IMR-90 (cell line): ENCODE measurements around the gene CYP46A1. TPM values are rescaled to one million over a fixed set of nuclear protein-coding genes. Genes with fewer than 3 reads are reported as not detected.

Experiments
- ATAC-seq: fragments of 200-7000 bp; cut with Tn5 transposase; 2 replicates; pipeline ENCODE4 v1.9.1; 2020; ENCODE audit warnings: low read depth, mild to moderate bottlenecking, moderate library complexity
- BruUV-seq: library from RNA; stranded (reverse); fragments of 400-500 nt; replicated peaks from 2 replicates; lab custom pipeline; 2021; lab: Mats Ljungman, UMichigan
- CTCF ChIA-PET: fragments of 300-600 bp; formaldehyde crosslinking; extraction: SDS; loops from one replicate; lab custom pipeline; 2021; ENCODE audit warnings: antibody characterized with exemption; lab: Yijun Ruan, JAX
- POLR2A ChIA-PET: fragments of 300-600 bp; sonication (Branson Sonifier 250); formaldehyde crosslinking; loops from one replicate; lab custom pipeline; 2022; ENCODE audit warnings: antibody characterized with exemption; ENCODE audit not compliant: unreplicated experiment; lab: Charles Lee
- DNase-seq: peaks from one replicate; pipeline ENCODE4 v3.0.0; 2013
- H2AFZ ChIP-seq: replicated peaks from 2 replicates; pipeline ENCODE3; 2013; ENCODE audit warnings: low read length, mild to moderate bottlenecking; ENCODE audit not compliant: poor library complexity
- H2AK5ac ChIP-seq: 2 replicates; pipeline ENCODE4 v1.6.1; 2013; ENCODE audit warnings: low read depth, low read length, inconsistent platforms
- H2AK9ac ChIP-seq: replicated peaks from 2 replicates; pipeline ENCODE3; 2013; ENCODE audit warnings: mild to moderate bottlenecking, low read depth, low read length, moderate library complexity; ENCODE audit not compliant: poor library complexity
- H2BK120ac ChIP-seq: 2 replicates; pipeline ENCODE4 v1.6.1; 2013; ENCODE audit warnings: low read depth, low read length, inconsistent platforms
- H2BK15ac ChIP-seq: 3 replicates; pipeline ENCODE4 v1.6.1; 2013; ENCODE audit warnings: low read depth, low read length, inconsistent platforms
- H2BK20ac ChIP-seq: 2 replicates; pipeline ENCODE4 v1.6.1; 2013; ENCODE audit warnings: low read depth, mild to moderate bottlenecking, inconsistent platforms, low read length, moderate library complexity
- H2BK5ac ChIP-seq: 2 replicates; pipeline ENCODE4 v1.6.1; 2013; ENCODE audit warnings: mild to moderate bottlenecking, low read depth, low read length, inconsistent platforms; ENCODE audit not compliant: poor library complexity, severe bottlenecking
- H3K14ac ChIP-seq: replicated peaks from 2 replicates; pipeline ENCODE4 v1.6.1; 2013; ENCODE audit warnings: low read depth, low read length, inconsistent platforms
- H3K18ac ChIP-seq: 2 replicates; pipeline ENCODE4 v1.6.1; 2013; ENCODE audit warnings: low read depth, low read length, control low read depth
- H3K23ac ChIP-seq: 2 replicates; pipeline ENCODE4 v1.6.1; 2013; ENCODE audit warnings: low read depth, low read length, inconsistent platforms
- H3K27ac ChIP-seq: 2 replicates; pipeline ENCODE4 v1.5.1; 2013; ENCODE audit warnings: mild to moderate bottlenecking, control low read depth, low read length; ENCODE audit not compliant: insufficient read depth
- H3K27me3 ChIP-seq: 2 replicates; pipeline ENCODE4 v1.6.1; 2013; ENCODE audit warnings: low read length; ENCODE audit not compliant: control insufficient read depth, insufficient read depth
- H3K36me3 ChIP-seq: 2 replicates; pipeline ENCODE4 v1.6.1; 2013; ENCODE audit warnings: low read length, mixed read lengths; ENCODE audit not compliant: control insufficient read depth, insufficient read depth
- H3K4ac ChIP-seq: 2 replicates; pipeline ENCODE4 v1.6.1; 2013; ENCODE audit warnings: low read depth, low read length, inconsistent platforms
- H3K4me1 ChIP-seq: 2 replicates; pipeline ENCODE4 v1.6.1; 2013; ENCODE audit warnings: low read length, mixed read lengths; ENCODE audit not compliant: control insufficient read depth, insufficient read depth
- H3K4me2 ChIP-seq: 2 replicates; pipeline ENCODE4 v1.6.1; 2013; ENCODE audit warnings: low read depth, mild to moderate bottlenecking, control low read depth, low read length, moderate library complexity
- H3K4me3 ChIP-seq: 2 replicates; pipeline ENCODE4 v1.5.1; 2013; ENCODE audit warnings: low read depth, mild to moderate bottlenecking, control low read depth, low read length, moderate library complexity; ENCODE audit not compliant: insufficient read depth
- H3K56ac ChIP-seq: 2 replicates; pipeline ENCODE4 v1.6.1; 2013; ENCODE audit warnings: low read length, inconsistent platforms; ENCODE audit not compliant: insufficient read depth; ENCODE audit errors: extremely low read depth
- H3K79me1 ChIP-seq, 2 experiments: 2 replicates each; pipeline ENCODE4 v1.6.1; 2013; ENCODE audit warnings: low read length in 2 of 2, inconsistent platforms in 1 of 2, low read depth in 1 of 2
- H3K9ac ChIP-seq: 2 replicates; pipeline ENCODE4 v1.6.1; 2013; ENCODE audit warnings: low read depth, low read length, control low read depth
- H3K9me1 ChIP-seq: 2 replicates; pipeline ENCODE4 v1.6.1; 2013; ENCODE audit warnings: low read length, inconsistent platforms; ENCODE audit not compliant: insufficient read depth
- H3K9me3 ChIP-seq: 2 replicates; pipeline ENCODE4 v1.6.1; 2013; ENCODE audit warnings: low read length; ENCODE audit not compliant: control insufficient read depth, insufficient read depth
- H4K20me1 ChIP-seq: 2 replicates; pipeline ENCODE4 v1.6.1; 2013; ENCODE audit warnings: low read length, inconsistent platforms; ENCODE audit not compliant: insufficient read depth
- H4K5ac ChIP-seq: 2 replicates; pipeline ENCODE4 v1.6.1; 2013; ENCODE audit warnings: mild to moderate bottlenecking, low read depth, low read length, control low read depth
- H4K8ac ChIP-seq, 2 experiments: 2 replicates each; pipeline ENCODE4 v1.6.1; 2013; ENCODE audit warnings: low read depth in 2 of 2, low read length in 2 of 2, control low read depth in 1 of 2, inconsistent platforms in 1 of 2
- H4K91ac ChIP-seq: 2 replicates; pipeline ENCODE4 v1.6.1; 2013; ENCODE audit warnings: low read depth, low read length, inconsistent platforms; ENCODE audit not compliant: insufficient read depth
- CEBPB ChIP-seq: IDR thresholded peaks from 2 replicates; pipeline ENCODE4 v1.6.1; 2012; ENCODE audit warnings: low read depth, low read length, improper control_type of control experiment
- CTCF ChIP-seq: conservative IDR thresholded peaks from 2 replicates; pipeline ENCODE4 v1.5.1; 2012; ENCODE audit warnings: mild to moderate bottlenecking, low read depth, low read length, improper control_type of control experiment
- FOS ChIP-seq: fragments of 150-350 bp; IDR thresholded peaks from 2 replicates; pipeline ENCODE4 v1.6.1; 2016; ENCODE audit warnings: low read depth, low read length
- MAFK ChIP-seq: IDR thresholded peaks from 2 replicates; pipeline ENCODE4 v1.6.1; 2012; ENCODE audit warnings: low read depth, low read length, improper control_type of control experiment
- MXI1 ChIP-seq: IDR thresholded peaks from 2 replicates; pipeline ENCODE4 v1.6.1; 2012; ENCODE audit warnings: low read depth, mild to moderate bottlenecking, low read length, moderate library complexity, borderline replicate concordance
- NFE2L2 ChIP-seq: fragments of 150-350 bp; IDR thresholded peaks from 2 replicates; pipeline ENCODE4 v1.6.1; 2016; ENCODE audit warnings: low read depth, mild to moderate bottlenecking, low read length
- RCOR1 ChIP-seq: IDR thresholded peaks from 2 replicates; pipeline ENCODE4 v1.6.1; 2012; ENCODE audit warnings: mild to moderate bottlenecking, low read length, improper control_type of control experiment; ENCODE audit not compliant: insufficient replicate concordance
- RFX5 ChIP-seq: IDR thresholded peaks from 2 replicates; pipeline ENCODE4 v1.8.0; 2012; ENCODE audit warnings: low read depth, mild to moderate bottlenecking, low read length, moderate library complexity
- USF2 ChIP-seq: fragments of 150-350 bp; IDR thresholded peaks from 2 replicates; pipeline ENCODE4 v1.6.1; 2017; ENCODE audit warnings: mild to moderate bottlenecking, antibody characterized with exemption, low read length, low read depth
- WGBS, 2 experiments: methylation state at CpG; one replicate each; pipeline versions ENCODE4 v1.1.5 to v1.1.7; 2013; ENCODE audit warnings: missing lambda C conversion rate in 2 of 2; ENCODE audit not compliant: insufficient read length in 1 of 2; ENCODE audit errors: extremely low coverage in 2 of 2; 5-methylcytosine and 5-hydroxymethylcytosine counted together
- dilution Hi-C: fragments of 300-500 bp; cut with HindIII; formaldehyde crosslinking; loops from one replicate; pipeline ENCODE4 v1.14.3; 2018; ENCODE audit warnings: low sequenced_read_pairs; ENCODE audit not compliant: unreplicated experiment
- in situ Hi-C: fragments of 300-500 bp; cut with MboI; formaldehyde crosslinking; loops from 3 replicates; pipeline ENCODE4 v1.14.3; 2019; ENCODE audit warnings: low sequenced_read_pairs, inconsistent platforms, mixed read lengths
- intact Hi-C: fragments of 100-400 bp; cut with micrococcal nuclease; formaldehyde crosslinking; loops from 2 replicates; pipeline ENCODE4 v1.10.0; 2022
- polyA plus RNA-seq, 3 experiments: library from polyadenylated mRNA; depleted of rRNA; stranded (reverse); fragments of >200 nt; gene quantifications; 2 replicates each; pipeline ENCODE4 v1.2.3, GENCODE V29; 2012; ENCODE audit warnings: low replicate concordance in 1 of 3
- total RNA-seq: library from RNA; depleted of rRNA; stranded (reverse); fragments of >200 nt; gene quantifications from 2 replicates; pipeline ENCODE4 v1.2.3, GENCODE V29; 2012

The CYP46A1 gene
- total and polyA plus RNA-seq, 2 of the 4 experiments (the other 2 are of a cell fraction), result 0.18 to 0.31 TPM

DNA sequence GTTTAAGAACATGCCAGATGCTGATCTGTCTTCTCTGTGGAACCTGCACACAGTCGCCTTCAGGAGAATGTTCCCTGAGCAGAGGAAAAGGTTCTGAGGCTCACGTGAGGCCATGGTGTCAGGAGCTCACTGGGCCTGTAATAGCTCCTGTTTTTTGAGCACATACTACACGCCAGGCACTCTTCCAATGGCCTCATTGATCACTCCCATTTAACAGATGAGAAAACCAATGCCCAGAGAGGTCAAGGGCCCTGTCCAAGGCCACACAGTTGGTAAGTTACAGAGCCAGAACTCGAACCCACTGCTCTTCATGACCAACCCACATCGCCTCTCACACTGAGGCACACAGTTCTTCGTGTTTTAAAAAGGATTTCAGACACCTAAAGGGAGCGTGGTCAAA, 46.5 kb upstream of the CYP46A1 start:
- Histone ChIP-seq H3K4me1 (no peaks in the 10 kb centered on the region), H2BK5ac (no peak overlapping the region), H3K9me3 (no peaks in the 10 kb centered on the region), H2AFZ (no peak overlapping the region), H4K20me1 (no peaks in the 10 kb centered on the region), H4K8ac (no peak overlapping the region), H3K9ac (no peak overlapping the region), H3K9me1 (no peaks in the 10 kb centered on the region), H3K36me3 (no peaks in the 10 kb centered on the region), H3K4me3 (no peak overlapping the region), H2AK9ac (no peak overlapping the region), H2AK5ac (no peak overlapping the region), H4K5ac (no peak overlapping the region), H3K4ac (no peak overlapping the region), H2BK15ac (no peak overlapping the region), H3K27ac (no peak overlapping the region), H4K91ac (no peak overlapping the region), H3K79me1 (no peaks in the 10 kb centered on the region), H2BK20ac (no peak overlapping the region), H3K23ac (no peak overlapping the region), H3K27me3 (peaks cover 11% of the 10 kb centered on the region; the same call in 1 of the 2 replicates), H3K18ac (no peak overlapping the region), H3K4me2 (no peak overlapping the region), H3K14ac (no peak overlapping the region), H3K56ac (no peak overlapping the region), H2BK120ac (no peak overlapping the region)
- ChIA-PET CTCF (no interaction called here), POLR2A (no interaction called here)
- intact Hi-C loops (no loop called here), dilution Hi-C loops (no loop called here), in situ Hi-C loops (no loop called here)
- DNase-seq (no peak), ATAC-seq (no peak)
- 92% methylated on average over 2 of the region's 7 CpGs; no CpG with 5 or more reads in 1 of the 2 experiments for WGBS, 2 experiments
- TF ChIP-seq CEBPB (no peak), MXI1 (no peak), FOS (no peak), RFX5 (no peak), CTCF (no peak), NFE2L2 (no peak), RCOR1 (no peak), USF2 (no peak), MAFK (no peak)
- no TSS peak for BruUV-seq
